Prostate gland (tissue), 2 donors: Measurements from ENCODE around the gene SPTBN4.

Experiments
- CTCF ChIP-seq, 4 experiments: fragments of 200-600 bp in 2 of 4; fragments of 450-650 bp in 2 of 4; sonication (generic) in 2 of 4; IDR thresholded peaks; 1 replicate in 3 of 4; 2 replicates in 1 of 4; pipeline ENCODE4 v1.5.1; 2016 to 2019; ENCODE audit warnings: antibody characterized with exemption in 4 of 4, mild to moderate bottlenecking in 2 of 4, moderate library complexity in 2 of 4
- POLR2AphosphoS5 ChIP-seq: sonication (generic); formaldehyde crosslinking; IDR thresholded peaks from one replicate; pipeline ENCODE4 v1.6.1; 2017; ENCODE audit warnings: antibody characterized with exemption

DNA sequence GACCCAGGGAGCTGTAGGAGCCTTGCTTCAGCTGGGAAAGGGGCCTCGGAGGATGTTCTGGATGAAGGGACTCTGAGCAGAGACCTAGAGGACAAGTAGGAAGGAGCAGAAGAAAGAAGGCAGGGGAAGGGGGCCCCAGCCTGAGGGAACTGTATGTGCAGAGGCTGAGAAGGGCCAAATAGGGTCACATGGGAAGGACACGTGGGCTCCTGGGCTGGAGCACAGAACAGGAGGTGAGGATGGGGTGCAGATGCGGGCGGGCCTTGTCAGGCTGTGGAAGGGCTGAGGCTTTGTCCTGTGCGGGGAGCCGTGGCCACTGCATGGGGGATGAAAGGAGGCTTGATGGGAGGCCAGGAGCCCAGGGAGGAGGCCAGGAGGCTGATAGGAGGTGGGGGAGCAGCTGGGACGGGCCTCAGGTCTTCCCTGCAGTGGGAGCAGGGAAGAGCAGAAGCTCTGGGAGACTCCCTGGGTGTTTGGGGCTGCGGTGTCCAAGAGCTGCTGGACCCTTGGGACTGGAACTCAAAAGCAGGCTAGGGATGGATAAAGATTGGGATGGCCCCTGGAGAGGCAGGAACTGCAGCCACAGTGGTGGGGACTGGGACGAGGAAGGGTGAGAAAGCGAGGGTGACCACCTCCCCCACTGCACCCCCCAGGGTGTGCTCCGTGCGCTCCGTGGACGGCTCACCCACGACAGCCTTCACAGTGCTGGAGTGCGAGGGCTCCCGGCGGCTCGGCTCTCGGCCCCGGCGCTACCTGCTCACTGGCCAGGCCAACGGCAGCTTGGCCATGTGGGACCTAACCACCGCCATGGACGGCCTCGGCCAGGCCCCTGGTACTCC is 123.0 kb downstream of the SPTBN4 start:
- TF ChIP-seq CTCF (IDR thresholded peaks at IDR 0.05) (no peak), POLR2AphosphoS5 (no peak)
